Measurements from ENCODE around the gene TMEM203.

Gene TMEM203

GRCh38 chr9:137218212-137218753 lies 12.8 kb upstream of the TMEM203 start:
- no peak for DNase-seq (ENCODE audit: low spot score)

GRCh38 chr9:137217276-137218211 lies 12.1 kb upstream of the TMEM203 start:
- DNase-seq (ENCODE audit: low spot score): no peak

- DNase-seq (ENCODE audit: low spot score): no peak
These were observed 10.9 kb upstream of the TMEM203 start for GRCh38 chr9:137216188-137216965.

GRCh38 chr9:137215196-137215986 lies 9.9 kb upstream of the TMEM203 start:
- DNase-seq (ENCODE audit: low spot score): no peak

- no peak for DNase-seq (ENCODE audit: low spot score)
These were observed 9.2 kb upstream of the TMEM203 start for GRCh38 chr9:137214620-137215019.

GRCh38 chr9:137213160-137214060 lies 8.0 kb upstream of the TMEM203 start:
- no peak for DNase-seq (ENCODE audit: low spot score)

GRCh38 chr9:137212520-137212919 lies 7.1 kb upstream of the TMEM203 start:
- no peak for DNase-seq (ENCODE audit: low spot score)

- DNase-seq (ENCODE audit: low spot score): no peak
These were observed 6.1 kb upstream of the TMEM203 start for GRCh38 chr9:137211532-137211931.

- DNase-seq (ENCODE audit: low spot score): no peak
These were observed 1.2 kb upstream of the TMEM203 start for GRCh38 chr9:137206602-137207001.

GRCh38 chr9:137204731-137205125 lies 720 bp downstream of the TMEM203 start:
- DNase-seq (ENCODE audit: low spot score): no peak

GRCh38 chr9:137202966-137203365 lies 2.5 kb downstream of the TMEM203 start:
- DNase-seq (ENCODE audit: low spot score): no peak

GRCh38 chr9:137201205-137201868 lies 4.1 kb downstream of the TMEM203 start:
- no peak for DNase-seq (ENCODE audit: low spot score)

- DNase-seq (ENCODE audit: low spot score): peak; percentile 99
These were observed 4.9 kb downstream of the TMEM203 start, which contains the start of gene TPRN for GRCh38 chr9:137200311-137201204. Gene TPRN (minus strand): TSS chr9:137200741. CDS start chr9:137200711, 30 bp downstream.

GRCh38 chr9:137199411-137200121 lies 5.9 kb downstream of the TMEM203 start:
- DNase-seq (ENCODE audit: low spot score): no peak

GRCh38 chr9:137198902-137199283 lies 6.6 kb downstream of the TMEM203 start:
- no peak for DNase-seq (ENCODE audit: low spot score)

GRCh38 chr9:137198051-137198901 lies 7.2 kb downstream of the TMEM203 start:
- no peak for DNase-seq (ENCODE audit: low spot score)

- DNase-seq (ENCODE audit: low spot score): no peak
These were observed 9.8 kb downstream of the TMEM203 start for GRCh38 chr9:137195525-137196220.

Data from pons (tissue), 1 donor.